ENCODE data around the gene PELI2. TPM values are rescaled to one million over a fixed set of nuclear protein-coding genes. Genes with fewer than 3 reads are reported as not detected.

Gene PELI2
- total and polyA plus RNA-seq, 2 experiments from 2014 or later, result 8.0 to 24.5 TPM

DNA sequence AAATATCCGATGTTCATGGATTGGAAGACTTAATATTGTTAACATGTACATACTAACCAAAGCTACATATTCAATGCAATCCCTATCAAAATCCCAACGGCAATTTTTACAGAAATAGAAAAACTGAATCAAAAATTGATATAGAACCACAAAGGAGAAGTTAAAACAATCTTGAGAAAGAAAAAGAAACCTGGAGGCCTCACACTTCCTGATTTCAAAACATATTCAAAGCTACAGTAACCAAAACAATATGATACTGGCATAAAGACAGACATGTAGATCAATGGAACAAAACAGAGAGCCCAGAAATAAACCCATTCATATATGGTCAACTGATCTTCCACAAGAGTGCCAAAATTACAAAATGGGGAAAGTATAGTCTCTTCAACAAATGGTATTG lies 5.4 kb upstream of the PELI2 start:
- no peaks in the 10 kb centered on the region for H3K27me3 ChIP-seq (ENCODE audit: insufficient read depth)
- no peaks in the 10 kb centered on the region for H3K9me2 ChIP-seq (ENCODE audit: insufficient read depth)
- H3F3A ChIP-seq (replicated peaks; ENCODE audit: low read depth), result no peaks in the 10 kb centered on the region
- Mint-ChIP-seq H3K27ac (no peak overlapping the region), H3K4me1 (peaks cover 15% of the 10 kb centered on the region), H3K27me3 (ENCODE audit: insufficient read depth, low read depth, poor library complexity) (peaks cover 3% of the 10 kb centered on the region), H3K9me3 (no peaks in the 10 kb centered on the region), H3K36me3 (ENCODE audit: low read depth) (no peaks in the 10 kb centered on the region; the same call in 2 of the 3 replicates), H3K4me3 (no peak overlapping the region)
- H3K27ac ChIP-seq (ENCODE audit: low read depth), result no peak overlapping the region
- H3K4me3 ChIP-seq, result no peak overlapping the region
- no peak overlapping the region for H2AFZ ChIP-seq
- no peak overlapping the region for H3K4me2 ChIP-seq
- H4K20me1 ChIP-seq (replicated peaks; ENCODE audit: insufficient read depth), result no peaks in the 10 kb centered on the region
- ATAC-seq, result no peak
- DNase-seq (ENCODE audit: low spot score), result no peak
- TF ChIP-seq NANOG (IDR thresholded peaks at IDR 0.05; ENCODE audit: borderline replicate concordance), result no peak
- H3K4me1 ChIP-seq (ENCODE audit: insufficient read depth), result peaks cover 13% of the 10 kb centered on the region
- no peaks in the 10 kb centered on the region for H3K36me3 ChIP-seq (ENCODE audit: insufficient read depth)
- H3K79me2 ChIP-seq (replicated peaks; ENCODE audit: insufficient read depth), result no peaks in the 10 kb centered on the region

DNA sequence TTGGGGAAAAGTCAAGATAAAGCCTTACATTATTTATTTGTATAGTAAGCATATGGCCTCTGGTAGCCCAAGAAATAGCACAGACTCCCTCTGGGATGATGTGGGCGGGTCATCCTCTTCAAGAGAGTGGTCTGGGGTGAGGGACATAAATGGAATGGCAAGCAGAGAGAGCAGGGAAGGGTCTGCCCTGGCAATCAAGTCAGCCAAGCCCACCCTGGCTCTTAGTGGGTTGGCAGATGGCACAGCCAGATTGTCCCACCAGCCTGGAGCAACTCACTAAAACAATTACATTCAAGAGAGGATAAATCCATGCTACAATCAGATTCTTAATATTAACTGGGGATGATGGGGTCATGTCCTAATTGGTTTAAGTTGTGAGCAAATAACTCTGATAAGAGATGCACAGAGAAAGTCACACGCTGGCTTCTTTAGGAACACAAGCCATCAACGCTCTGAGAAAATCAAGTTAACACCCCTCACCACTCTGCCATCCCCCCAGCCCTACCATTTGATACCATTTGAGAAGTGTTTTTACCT lies 2.8 kb upstream of the PELI2 start:
- ATAC-seq (no peak), DNase-seq (ENCODE audit: low spot score) (no peak)
- Histone ChIP-seq H4K20me1 (replicated peaks; ENCODE audit: insufficient read depth) (peaks cover 7% of the 10 kb centered on the region; the same call in 1 of the 2 replicates), H3K4me2 (no peak overlapping the region), H3F3A (replicated peaks; ENCODE audit: low read depth) (no peaks in the 10 kb centered on the region), H3K4me3 (no peak overlapping the region), H3K27me3 (ENCODE audit: insufficient read depth) (peaks cover 11% of the 10 kb centered on the region), H3K36me3 (ENCODE audit: insufficient read depth) (no peaks in the 10 kb centered on the region), H3K9me2 (ENCODE audit: insufficient read depth) (no peaks in the 10 kb centered on the region), H3K79me2 (replicated peaks; ENCODE audit: insufficient read depth) (peaks cover 11% of the 10 kb centered on the region), H2AFZ (no peak overlapping the region), H3K4me1 (ENCODE audit: insufficient read depth) (peaks cover 19% of the 10 kb centered on the region), H3K27ac (ENCODE audit: low read depth) (no peak overlapping the region)
- Mint-ChIP-seq H3K4me1 (peaks cover 23% of the 10 kb centered on the region), H3K9me3 (no peaks in the 10 kb centered on the region), H3K36me3 (ENCODE audit: low read depth) (no peaks in the 10 kb centered on the region; the same call in 2 of the 3 replicates), H3K27ac (no peak overlapping the region; the same call in 1 of the 2 replicates), H3K27me3 (ENCODE audit: insufficient read depth, low read depth, poor library complexity) (peaks cover 7% of the 10 kb centered on the region), H3K4me3 (no peak overlapping the region)
- TF ChIP-seq, protein P1, sequence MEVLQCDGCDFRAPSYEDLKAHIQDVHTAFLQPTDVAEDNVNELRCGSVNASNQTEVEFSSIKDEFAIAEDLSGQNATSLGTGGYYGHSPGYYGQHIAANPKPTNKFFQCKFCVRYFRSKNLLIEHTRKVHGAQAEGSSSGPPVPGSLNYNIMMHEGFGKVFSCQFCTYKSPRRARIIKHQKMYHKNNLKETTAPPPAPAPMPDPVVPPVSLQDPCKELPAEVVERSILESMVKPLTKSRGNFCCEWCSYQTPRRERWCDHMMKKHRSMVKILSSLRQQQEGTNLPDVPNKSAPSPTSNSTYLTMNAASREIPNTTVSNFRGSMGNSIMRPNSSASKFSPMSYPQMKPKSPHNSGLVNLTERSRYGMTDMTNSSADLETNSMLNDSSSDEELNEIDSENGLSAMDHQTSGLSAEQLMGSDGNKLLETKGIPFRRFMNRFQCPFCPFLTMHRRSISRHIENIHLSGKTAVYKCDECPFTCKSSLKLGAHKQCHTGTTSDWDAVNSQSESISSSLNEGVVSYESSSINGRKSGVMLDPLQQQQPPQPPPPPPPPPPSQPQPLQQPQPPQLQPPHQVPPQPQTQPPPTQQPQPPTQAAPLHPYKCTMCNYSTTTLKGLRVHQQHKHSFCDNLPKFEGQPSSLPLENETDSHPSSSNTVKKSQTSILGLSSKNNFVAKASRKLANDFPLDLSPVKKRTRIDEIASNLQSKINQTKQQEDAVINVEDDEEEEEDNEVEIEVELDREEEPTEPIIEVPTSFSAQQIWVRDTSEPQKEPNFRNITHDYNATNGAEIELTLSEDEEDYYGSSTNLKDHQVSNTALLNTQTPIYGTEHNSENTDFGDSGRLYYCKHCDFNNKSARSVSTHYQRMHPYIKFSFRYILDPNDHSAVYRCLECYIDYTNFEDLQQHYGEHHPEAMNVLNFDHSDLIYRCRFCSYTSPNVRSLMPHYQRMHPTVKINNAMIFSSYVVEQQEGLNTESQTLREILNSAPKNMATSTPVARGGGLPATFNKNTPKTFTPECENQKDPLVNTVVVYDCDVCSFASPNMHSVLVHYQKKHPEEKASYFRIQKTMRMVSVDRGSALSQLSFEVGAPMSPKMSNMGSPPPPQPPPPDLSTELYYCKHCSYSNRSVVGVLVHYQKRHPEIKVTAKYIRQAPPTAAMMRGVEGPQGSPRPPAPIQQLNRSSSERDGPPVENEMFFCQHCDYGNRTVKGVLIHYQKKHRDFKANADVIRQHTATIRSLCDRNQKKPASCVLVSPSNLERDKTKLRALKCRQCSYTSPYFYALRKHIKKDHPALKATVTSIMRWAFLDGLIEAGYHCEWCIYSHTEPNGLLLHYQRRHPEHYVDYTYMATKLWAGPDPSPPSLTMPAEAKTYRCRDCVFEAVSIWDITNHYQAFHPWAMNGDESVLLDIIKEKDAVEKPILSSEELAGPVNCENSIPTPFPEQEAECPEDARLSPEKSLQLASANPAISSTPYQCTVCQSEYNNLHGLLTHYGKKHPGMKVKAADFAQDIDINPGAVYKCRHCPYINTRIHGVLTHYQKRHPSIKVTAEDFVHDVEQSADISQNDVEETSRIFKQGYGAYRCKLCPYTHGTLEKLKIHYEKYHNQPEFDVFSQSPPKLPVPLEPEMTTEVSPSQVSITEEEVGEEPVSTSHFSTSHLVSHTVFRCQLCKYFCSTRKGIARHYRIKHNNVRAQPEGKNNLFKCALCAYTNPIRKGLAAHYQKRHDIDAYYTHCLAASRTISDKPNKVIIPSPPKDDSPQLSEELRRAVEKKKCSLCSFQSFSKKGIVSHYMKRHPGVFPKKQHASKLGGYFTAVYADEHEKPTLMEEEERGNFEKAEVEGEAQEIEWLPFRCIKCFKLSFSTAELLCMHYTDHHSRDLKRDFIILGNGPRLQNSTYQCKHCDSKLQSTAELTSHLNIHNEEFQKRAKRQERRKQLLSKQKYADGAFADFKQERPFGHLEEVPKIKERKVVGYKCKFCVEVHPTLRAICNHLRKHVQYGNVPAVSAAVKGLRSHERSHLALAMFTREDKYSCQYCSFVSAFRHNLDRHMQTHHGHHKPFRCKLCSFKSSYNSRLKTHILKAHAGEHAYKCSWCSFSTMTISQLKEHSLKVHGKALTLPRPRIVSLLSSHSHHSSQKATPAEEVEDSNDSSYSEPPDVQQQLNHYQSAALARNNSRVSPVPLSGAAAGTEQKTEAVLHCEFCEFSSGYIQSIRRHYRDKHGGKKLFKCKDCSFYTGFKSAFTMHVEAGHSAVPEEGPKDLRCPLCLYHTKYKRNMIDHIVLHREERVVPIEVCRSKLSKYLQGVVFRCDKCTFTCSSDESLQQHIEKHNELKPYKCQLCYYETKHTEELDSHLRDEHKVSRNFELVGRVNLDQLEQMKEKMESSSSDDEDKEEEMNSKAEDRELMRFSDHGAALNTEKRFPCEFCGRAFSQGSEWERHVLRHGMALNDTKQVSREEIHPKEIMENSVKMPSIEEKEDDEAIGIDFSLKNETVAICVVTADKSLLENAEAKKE (CRISPR knock-in tag; IDR thresholded peaks at IDR 0.05), result no peak

All from GM23338 (cell line).